HEK293T (cell line): ENCODE measurements around the gene GDPGP1.
"Not testable (repeated sequence)": the region's sequence is repeated elsewhere in the genome, so short reads cannot be mapped to it uniquely, and the experiment has no call there.

Experiments
- CTCF ChIA-PET: fragments of 350-600 bp; formaldehyde crosslinking; extraction: SDS; loops from one replicate; lab custom pipeline; 2021; ENCODE audit warnings: antibody characterized with exemption, inconsistent platforms; lab: Yijun Ruan, JAX
- POLR2A ChIA-PET: fragments of 350-600 bp; formaldehyde crosslinking; extraction: SDS; loops from one replicate; lab custom pipeline; 2020; ENCODE audit warnings: antibody characterized with exemption, inconsistent platforms; lab: Yijun Ruan, JAX
- DNase-seq: peaks from one replicate; pipeline ENCODE4 v3.0.0; 2012; ENCODE audit warnings: mixed read lengths; ENCODE audit errors: extremely low spot score
- ARNT ChIP-seq: fragments of 450-650 bp; IDR thresholded peaks from 2 replicates; pipeline ENCODE4 v1.6.1; 2017; ENCODE audit warnings: mild to moderate bottlenecking
- BHLHE40 ChIP-seq: fragments of 450-650 bp; IDR thresholded peaks from 2 replicates; pipeline ENCODE4 v1.6.1; 2016; ENCODE audit warnings: mild to moderate bottlenecking, moderate library complexity, borderline replicate concordance
- CTBP1 ChIP-seq: fragments of 450-650 bp; IDR thresholded peaks from 2 replicates; pipeline ENCODE4 v1.6.1; 2016; ENCODE audit warnings: borderline replicate concordance
- ELF4 ChIP-seq: fragments of 450-650 bp; IDR thresholded peaks from 2 replicates; pipeline ENCODE4 v1.6.1; 2017; ENCODE audit warnings: antibody characterized with exemption
- FOXA1 ChIP-seq: fragments of 450-650 bp; IDR thresholded peaks from 2 replicates; pipeline ENCODE4 v1.6.1; 2016; ENCODE audit warnings: mild to moderate bottlenecking
- FOXK2 ChIP-seq: fragments of 450-650 bp; IDR thresholded peaks from 2 replicates; pipeline ENCODE4 v1.6.1; 2016; ENCODE audit warnings: mild to moderate bottlenecking
- FOXM1 ChIP-seq: fragments of 450-650 bp; IDR thresholded peaks from 2 replicates; pipeline ENCODE4 v1.6.1; 2017; ENCODE audit warnings: mild to moderate bottlenecking, borderline replicate concordance
- HDGF ChIP-seq: fragments of 450-650 bp; IDR thresholded peaks from 2 replicates; pipeline ENCODE4 v1.6.1; 2017; ENCODE audit warnings: antibody characterized with exemption, borderline replicate concordance
- L3MBTL2 ChIP-seq: fragments of 450-650 bp; conservative IDR thresholded peaks from 2 replicates; pipeline ENCODE4 v1.6.1; 2016; ENCODE audit warnings: mild to moderate bottlenecking
- LEF1 ChIP-seq: fragments of 450-650 bp; IDR thresholded peaks from 2 replicates; pipeline ENCODE4 v1.6.1; 2017; ENCODE audit warnings: mild to moderate bottlenecking, borderline replicate concordance
- NFRKB ChIP-seq: fragments of 450-650 bp; IDR thresholded peaks from 2 replicates; pipeline ENCODE4 v1.6.1; 2016; ENCODE audit warnings: mild to moderate bottlenecking, moderate library complexity
- SP1 ChIP-seq: fragments of 450-650 bp; IDR thresholded peaks from 2 replicates; pipeline ENCODE4 v1.6.1; 2017
- SUZ12 ChIP-seq: fragments of 450-650 bp; IDR thresholded peaks from 2 replicates; pipeline ENCODE4 v1.6.1; 2016; ENCODE audit warnings: mild to moderate bottlenecking
- TARDBP ChIP-seq: fragments of 450-650 bp; IDR thresholded peaks from 2 replicates; pipeline ENCODE4 v1.6.1; 2016
- ZNF384 ChIP-seq: fragments of 450-650 bp; IDR thresholded peaks from 2 replicates; pipeline ENCODE4 v1.6.1; 2016
- TF ChIP-seq, protein P1 (sequence below): fragments of 450-650 bp; IDR thresholded peaks from 2 replicates; pipeline ENCODE4 v1.6.1; 2016

The GDPGP1 gene

DNA sequence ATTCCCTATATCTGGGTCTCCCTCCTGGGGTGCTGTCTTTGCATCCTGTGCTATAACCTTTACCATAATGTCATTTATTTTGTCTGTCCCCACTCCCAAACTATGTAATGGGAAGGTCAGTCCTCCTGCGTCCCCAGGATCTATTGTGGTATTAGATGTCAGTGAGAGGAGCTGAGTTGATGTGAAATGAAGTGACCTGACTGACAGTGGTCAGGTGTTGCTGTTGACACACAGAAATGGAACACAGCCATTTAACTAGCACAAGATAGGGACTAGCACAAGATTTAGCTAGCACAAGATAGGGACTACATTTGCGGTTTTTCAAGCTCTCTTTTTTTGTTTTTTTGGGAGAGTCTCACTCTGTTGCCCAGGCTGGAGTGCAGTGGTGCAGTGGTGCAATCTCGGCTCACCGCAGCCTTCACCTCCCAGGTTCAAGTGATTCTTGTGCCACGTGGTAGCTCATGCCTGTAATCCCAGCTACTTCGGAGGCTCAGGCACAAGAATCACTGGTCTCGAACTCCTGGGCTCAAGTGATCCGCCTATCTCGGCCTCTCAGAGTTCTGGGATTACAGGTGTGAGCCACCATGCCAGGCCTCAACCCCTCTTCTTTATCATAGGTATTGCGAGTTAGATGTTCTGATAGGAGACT, 36.6 kb downstream of the GDPGP1 start:
- POLR2A ChIA-PET = interaction anchor here (0.8 kb wide), 1 partner anchor 21 kb away, joined by 3 read pairs; the partner anchor contains the start of gene TTLL13
- DNase-seq = no peak
- CTCF ChIA-PET = interaction anchor here (2.1 kb wide), 1 partner anchor 23 kb away, joined by 7 read pairs; no protein-coding TSS in a partner anchor
- no peak for TF ChIP-seq SUZ12
- no peak for TF ChIP-seq FOXK2
- TF ChIP-seq ZNF384 = no peak
- no peak for TF ChIP-seq NFRKB
- no peak for TF ChIP-seq ARNT
- no peak for TF ChIP-seq TARDBP
- no peak for TF ChIP-seq LEF1
- no peak for TF ChIP-seq FOXM1
- no peak for TF ChIP-seq L3MBTL2
- TF ChIP-seq, protein P1, sequence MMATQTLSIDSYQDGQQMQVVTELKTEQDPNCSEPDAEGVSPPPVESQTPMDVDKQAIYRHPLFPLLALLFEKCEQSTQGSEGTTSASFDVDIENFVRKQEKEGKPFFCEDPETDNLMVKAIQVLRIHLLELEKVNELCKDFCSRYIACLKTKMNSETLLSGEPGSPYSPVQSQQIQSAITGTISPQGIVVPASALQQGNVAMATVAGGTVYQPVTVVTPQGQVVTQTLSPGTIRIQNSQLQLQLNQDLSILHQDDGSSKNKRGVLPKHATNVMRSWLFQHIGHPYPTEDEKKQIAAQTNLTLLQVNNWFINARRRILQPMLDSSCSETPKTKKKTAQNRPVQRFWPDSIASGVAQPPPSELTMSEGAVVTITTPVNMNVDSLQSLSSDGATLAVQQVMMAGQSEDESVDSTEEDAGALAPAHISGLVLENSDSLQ = no peak
- no peak for TF ChIP-seq ELF4
- no peak for TF ChIP-seq SP1
- no peak for TF ChIP-seq HDGF
- TF ChIP-seq BHLHE40 = no peak
- TF ChIP-seq FOXA1 = no peak

DNA sequence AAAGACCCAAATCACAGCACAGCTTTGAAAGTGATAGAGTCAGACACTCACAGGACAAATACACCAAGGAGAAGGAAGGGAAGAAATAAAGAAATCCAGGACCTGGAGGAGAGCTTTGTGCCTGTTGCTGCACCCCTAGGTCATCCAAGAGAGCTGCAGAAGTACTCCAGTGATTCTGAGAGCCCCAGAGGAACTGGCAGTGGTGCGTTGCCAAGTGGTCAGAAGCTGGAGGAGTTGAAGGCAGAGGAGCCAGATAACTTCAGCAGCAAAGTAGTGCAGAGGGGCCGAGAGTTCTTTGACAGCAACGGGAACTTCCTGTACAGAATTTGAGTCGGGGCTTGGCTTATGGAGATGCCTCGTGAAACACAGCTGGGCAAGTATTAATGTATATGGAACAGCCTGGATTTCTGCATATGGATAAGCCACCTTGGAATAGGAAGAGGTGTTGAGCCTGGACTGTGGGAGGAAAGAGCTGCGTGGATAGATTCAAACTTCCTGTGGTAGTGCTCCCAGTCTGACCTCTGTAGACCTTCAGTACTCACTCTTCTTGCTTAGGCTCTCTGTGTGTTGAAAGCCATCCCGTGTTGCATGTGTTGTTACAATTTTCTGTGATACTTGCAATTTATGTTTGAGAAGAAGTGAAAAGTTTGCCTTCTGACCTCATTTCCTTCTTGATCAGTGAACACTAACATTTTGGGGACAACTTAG, 37.6 kb downstream of the GDPGP1 start:
- CTCF ChIA-PET = interaction anchor here (2.1 kb wide), 1 partner anchor 22 kb away, joined by 7 read pairs; no protein-coding TSS in a partner anchor
- no peak for DNase-seq
- POLR2A ChIA-PET = no interaction called here
- TF ChIP-seq HDGF (no peak), LEF1 (no peak), TARDBP (no peak), NFRKB (no peak), FOXA1 (no peak)

DNA sequence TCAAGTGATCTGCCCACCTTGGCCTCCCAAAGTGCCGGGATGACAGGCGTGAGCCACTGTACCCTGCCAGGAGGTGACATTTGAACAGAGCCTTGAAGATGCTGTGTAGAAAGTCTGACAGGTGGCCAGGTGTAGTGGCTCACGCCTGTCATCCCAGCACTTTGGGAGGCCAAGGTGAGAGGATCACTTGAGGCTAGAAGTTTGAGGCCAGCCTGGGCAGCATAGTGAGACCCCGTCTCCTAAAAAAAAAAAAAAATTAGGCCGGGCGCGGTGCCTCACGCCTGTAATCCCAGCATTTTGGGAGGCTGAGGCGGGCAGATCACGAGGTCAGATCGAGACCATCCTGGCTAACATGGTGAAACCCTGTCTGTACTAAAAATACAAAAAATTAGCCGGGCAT, 44.5 kb downstream of the GDPGP1 start:
- ChIA-PET POLR2A (interaction anchor here (1.4 kb wide), 1 partner anchor 11 kb away, joined by 3 read pairs; no protein-coding TSS in a partner anchor), CTCF (interaction anchor here (0.6 kb wide), 1 partner anchor 62 kb away, joined by 3 read pairs; no protein-coding TSS in a partner anchor)
- DNase-seq = not testable (repeated sequence)

DNA sequence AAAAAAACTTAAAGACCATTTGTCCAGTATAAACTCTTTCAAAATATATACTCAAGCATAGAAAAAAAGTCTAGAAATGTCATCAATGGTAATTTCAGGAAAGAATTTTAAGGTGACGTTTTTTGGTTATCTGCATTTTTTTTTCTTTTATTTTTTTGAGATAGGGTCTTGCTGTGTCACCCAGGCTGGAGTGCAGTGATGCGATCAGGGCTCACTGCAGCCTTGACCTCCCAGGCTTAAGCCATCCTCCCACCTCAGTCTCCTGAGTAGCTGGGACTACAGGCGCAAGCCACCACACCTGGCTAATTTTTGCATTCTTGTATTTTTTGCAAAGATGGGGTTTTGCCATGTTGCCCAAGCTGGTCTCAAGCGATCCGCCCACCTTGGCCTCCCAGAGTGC, 46.7 kb downstream of the GDPGP1 start:
- CTCF ChIA-PET = interaction anchor here (0.6 kb wide), 1 partner anchor 367 kb away, joined by 4 read pairs; no protein-coding TSS in a partner anchor
- POLR2A ChIA-PET = interaction anchor here (1.3 to 1.4 kb wide), 3 partner anchors 12 to 32 kb away, joined by 3 to 4 read pairs (median 4); partner anchors contain the start of genes NGRN and TTLL13
- not testable (repeated sequence) for DNase-seq

DNA sequence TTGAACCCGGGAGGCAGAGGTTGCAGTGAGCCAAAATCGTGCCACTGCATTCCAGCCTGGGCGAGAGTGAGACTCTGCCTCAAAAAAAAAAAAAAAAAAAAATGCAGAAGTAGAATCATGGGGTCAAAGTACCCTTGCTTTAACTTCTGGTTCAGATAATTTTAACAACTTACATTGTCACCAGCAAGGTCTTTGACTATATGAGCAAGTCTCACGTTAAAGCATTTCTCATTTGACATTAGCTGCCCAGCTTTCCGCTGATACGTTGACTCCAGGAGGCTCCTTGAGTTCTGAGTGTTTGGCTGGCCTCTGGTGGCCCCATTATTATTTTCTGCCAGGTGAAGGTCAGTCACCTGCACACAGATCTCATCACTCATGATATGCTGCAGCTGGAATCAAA, 47.6 kb downstream of the GDPGP1 start:
- POLR2A ChIA-PET, DNase-seq, CTCF ChIA-PET: not testable (repeated sequence)

DNA sequence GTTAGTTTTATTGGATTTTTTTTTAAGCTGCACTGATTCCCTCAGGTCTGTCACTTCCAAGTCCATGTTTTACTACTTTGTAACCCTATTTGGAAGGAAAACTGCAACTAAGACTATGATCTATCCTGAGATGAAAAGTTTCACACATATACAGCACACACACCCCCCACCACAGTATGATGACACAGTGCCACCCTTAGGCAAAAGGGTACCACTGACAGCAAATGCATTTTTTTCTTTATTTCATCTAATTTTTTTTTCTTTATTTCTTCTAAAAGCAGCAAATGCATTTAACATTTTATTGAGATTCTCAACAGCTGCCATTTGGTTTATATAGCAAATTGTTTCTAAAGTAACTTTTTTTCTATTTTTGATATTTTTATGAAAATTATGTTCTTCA, 52.7 kb downstream of the GDPGP1 start:
- TF ChIP-seq FOXM1 (no peak), FOXK2 (no peak), LEF1 (no peak), CTBP1 (no peak), L3MBTL2 (no peak), HDGF (no peak), BHLHE40 (no peak), ZNF384 (no peak), TARDBP (no peak), FOXA1 (no peak), SP1 (no peak), SUZ12 (no peak), ELF4 (no peak)
- TF ChIP-seq, protein P1 = no peak
- CTCF ChIA-PET = interaction anchor here (0.7 to 2.2 kb wide), 2 partner anchors 15 to 135 kb away, joined by 3 to 8 read pairs; no protein-coding TSS in a partner anchor
- POLR2A ChIA-PET = interaction anchor here (0.6 to 1.0 kb wide), 2 partner anchors 9 to 13 kb away, joined by 3 read pairs; no protein-coding TSS in a partner anchor
- no peak for DNase-seq

DNA sequence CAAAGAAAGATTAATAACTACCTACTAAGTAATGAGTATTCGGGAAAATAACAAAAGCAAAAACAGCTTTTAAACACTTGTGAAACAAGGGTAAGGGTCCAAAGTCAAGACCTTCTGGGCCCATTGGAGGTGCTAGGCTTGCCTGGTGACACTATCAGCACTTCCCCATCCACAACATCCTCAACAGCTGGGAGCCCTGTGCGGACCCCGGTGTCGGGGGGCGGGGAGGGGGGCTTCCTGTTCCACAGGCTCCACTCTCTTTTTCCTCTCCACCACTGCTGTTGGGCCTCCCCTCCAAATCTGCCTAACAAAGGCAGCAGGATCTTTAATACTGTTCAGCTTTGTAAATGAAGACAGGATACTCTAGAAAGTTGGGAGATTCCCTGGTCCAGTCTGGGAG, 53.1 kb downstream of the GDPGP1 start:
- CTCF ChIA-PET = interaction anchor here (0.7 to 2.2 kb wide), 3 partner anchors 15 to 315 kb away, joined by 3 to 8 read pairs (median 3); no protein-coding TSS in a partner anchor
- POLR2A ChIA-PET = interaction anchor here (0.6 to 1.0 kb wide), 2 partner anchors 9 to 14 kb away, joined by 3 read pairs; no protein-coding TSS in a partner anchor

More for the DNA sequence above, 53.1 kb downstream of the GDPGP1 start:
- no peak for DNase-seq
- no peak for TF ChIP-seq SUZ12
- TF ChIP-seq SP1 = no peak
- TF ChIP-seq L3MBTL2 = no peak
- TF ChIP-seq FOXM1 = no peak
- TF ChIP-seq FOXA1 = no peak
- no peak for TF ChIP-seq ZNF384
- no peak for TF ChIP-seq TARDBP
- TF ChIP-seq, protein P1 = no peak
- no peak for TF ChIP-seq CTBP1
- TF ChIP-seq NFRKB = no peak
- TF ChIP-seq BHLHE40 = no peak
- no peak for TF ChIP-seq HDGF
